ENCODE data around the gene C1QTNF4.

C1QTNF4 gene

GRCh38 chr11:47595029-47595428 is 818 bp upstream of the C1QTNF4 start:
- DNase-seq (ENCODE audit: insufficient read length, low spot score) (no peak), FAIRE-seq (no peak)

GRCh38 chr11:47593492-47593933 is 698 bp downstream of the C1QTNF4 start:
- DNase-seq (ENCODE audit: insufficient read length, low spot score), result no peak
- no peak for FAIRE-seq

- DNase-seq (ENCODE audit: insufficient read length, low spot score) (no peak), FAIRE-seq (no peak)
Observed at GRCh38 chr11:47592970-47593369, 1.2 kb downstream of the C1QTNF4 start.

GRCh38 chr11:47592251-47592650 is 2.0 kb downstream of the C1QTNF4 start:
- no peak for FAIRE-seq
- DNase-seq (ENCODE audit: insufficient read length, low spot score), result no peak

GRCh38 chr11:47591764-47592163 is 2.4 kb downstream of the C1QTNF4 start:
- peak; percentile 40 for FAIRE-seq
- no peak for DNase-seq (ENCODE audit: insufficient read length, low spot score)

GRCh38 chr11:47589977-47590861 is 4.0 kb downstream of the C1QTNF4 start:
- FAIRE-seq, result no peak
- no peak for DNase-seq (ENCODE audit: insufficient read length, low spot score)

- FAIRE-seq (no peak), DNase-seq (ENCODE audit: insufficient read length, low spot score) (no peak)
Observed at GRCh38 chr11:47589584-47589976, 4.6 kb downstream of the C1QTNF4 start.

- FAIRE-seq (no peak), DNase-seq (ENCODE audit: insufficient read length, low spot score) (no peak)
Observed at GRCh38 chr11:47589118-47589517, 5.1 kb downstream of the C1QTNF4 start.

- FAIRE-seq, result no peak
Observed at GRCh38 chr11:47587723-47588326, 6.4 kb downstream of the C1QTNF4 start.

GRCh38 chr11:47587039-47587716 is 7.0 kb downstream of the C1QTNF4 start:
- DNase-seq (ENCODE audit: insufficient read length, low spot score) (no peak), FAIRE-seq (no peak)

More at GRCh38 chr11:47587723-47588326, 6.4 kb downstream of the C1QTNF4 start:
- DNase-seq (ENCODE audit: insufficient read length, low spot score), result no peak

- FAIRE-seq (no peak), DNase-seq (ENCODE audit: insufficient read length, low spot score) (no peak)
Observed at GRCh38 chr11:47586098-47586855, 7.9 kb downstream of the C1QTNF4 start, which contains the start of gene FAM180B. FAM180B (plus strand) TSS chr11:47586678; CDS start chr11:47586769, 91 bp downstream.

GRCh38 chr11:47583844-47584243 is 10.4 kb downstream of the C1QTNF4 start:
- no peak for DNase-seq (ENCODE audit: insufficient read length, low spot score)
- FAIRE-seq, result no peak

- DNase-seq (ENCODE audit: insufficient read length, low spot score) (peak; percentile 87), FAIRE-seq (peak; percentile 63)
Observed at GRCh38 chr11:47578524-47579494, 15.4 kb downstream of the C1QTNF4 start, which contains the start of the genes KBTBD4 and NDUFS3. KBTBD4 (minus strand) TSS chr11:47578970; CDS start chr11:47578951, 19 bp downstream. NDUFS3 (plus strand) TSS chr11:47579074; CDS start chr11:47579092, 18 bp downstream.

- DNase-seq (ENCODE audit: insufficient read length, low spot score) (no peak), FAIRE-seq (no peak)
Observed at GRCh38 chr11:47577460-47578041, 16.7 kb downstream of the C1QTNF4 start.

- DNase-seq (ENCODE audit: insufficient read length, low spot score), result no peak
- no peak for FAIRE-seq
Observed at GRCh38 chr11:47573321-47573720, 20.9 kb downstream of the C1QTNF4 start.

GRCh38 chr11:47572715-47573255 is 21.4 kb downstream of the C1QTNF4 start:
- FAIRE-seq, result no peak
- no peak for DNase-seq (ENCODE audit: insufficient read length, low spot score)

GRCh38 chr11:47571895-47572294 is 22.3 kb downstream of the C1QTNF4 start:
- DNase-seq (ENCODE audit: insufficient read length, low spot score) (no peak), FAIRE-seq (no peak)

- FAIRE-seq, result no peak
- DNase-seq (ENCODE audit: insufficient read length, low spot score), result no peak
Observed at GRCh38 chr11:47571357-47571729, 22.9 kb downstream of the C1QTNF4 start.
